Small intestine (tissue), 7 donors: Measurements from ENCODE around the gene SEC61A1. TPM values are rescaled to one million over a fixed set of nuclear protein-coding genes. Genes with fewer than 3 reads are reported as not detected.
A peak's percentile ranks its signal among the peaks of the same experiment; 100 is the strongest.

Experiments
- DNase-seq, 2 donors: peaks; one replicate each; pipeline versions ENCODE4 v3.0.0 to v3.0.0-alpha.2; 2013
- FAIRE-seq: peaks from 2 replicates; lab custom pipeline; 2012; peaks lifted over from hg19 to GRCh38; lab: Jason Lieb, UNC
- H3K27ac ChIP-seq, 3 donors: one replicate each; pipeline ENCODE4 v1.5.1; 2013; ENCODE audit warnings: low read length in 2 of 3, mild to moderate bottlenecking in 2 of 3, control low read depth in 1 of 3, inconsistent platforms in 1 of 3, low read depth in 1 of 3, moderate library complexity in 1 of 3
- H3K27me3 ChIP-seq, 3 donors: one replicate each; pipeline ENCODE4 v1.6.1; 2013; ENCODE audit warnings: low read length in 3 of 3, inconsistent platforms in 1 of 3; ENCODE audit not compliant: control insufficient read depth in 3 of 3, insufficient read depth in 3 of 3
- H3K36me3 ChIP-seq, 3 donors: one replicate each; pipeline ENCODE4 v1.6.1; 2013; ENCODE audit warnings: low read length in 3 of 3, inconsistent platforms in 1 of 3, low read depth in 1 of 3, mild to moderate bottlenecking in 1 of 3, moderate library complexity in 1 of 3; ENCODE audit not compliant: control insufficient read depth in 3 of 3, insufficient read depth in 2 of 3
- H3K4me1 ChIP-seq, 3 donors: one replicate each; pipeline ENCODE4 v1.6.1; 2013; ENCODE audit warnings: low read length in 2 of 3, inconsistent platforms in 1 of 3, low read depth in 1 of 3, mild to moderate bottlenecking in 1 of 3, moderate library complexity in 1 of 3; ENCODE audit not compliant: control insufficient read depth in 3 of 3, insufficient read depth in 2 of 3
- H3K4me3 ChIP-seq, 3 donors: one replicate each; pipeline ENCODE4 v1.5.1; 2013; ENCODE audit warnings: low read length in 3 of 3, control low read depth in 1 of 3, inconsistent platforms in 1 of 3, low read depth in 1 of 3, mild to moderate bottlenecking in 1 of 3, moderate library complexity in 1 of 3
- H3K9me3 ChIP-seq, 2 donors: one replicate each; pipeline ENCODE4 v1.6.1; 2013; ENCODE audit warnings: low read depth in 1 of 2, low read length in 1 of 2; ENCODE audit not compliant: control insufficient read depth in 2 of 2, insufficient read depth in 1 of 2
- WGBS, 3 donors: extraction: QIAGEN DNeasy Blood & Tissue Kit; methylation state at CpG; one replicate each; pipeline ENCODE4 v1.1.7; 2013; 5-methylcytosine and 5-hydroxymethylcytosine counted together
- polyA plus RNA-seq, 4 donors: library from polyadenylated mRNA; stranded (reverse) in 3 of 4; unstranded in 1 of 4; fragments of 200-250 nt in 3 of 4; fragments of 120-200 nt in 1 of 4; gene quantifications; one replicate each; pipeline versions ENCODE4 v1.2.1 to v1.2.3, GENCODE V29; 2013
- donor health status: healthy with polysubstance abuse.
- donor health status: control.
- donor health status: control.
- donor health status: Bipolar disorder and iron deficiency.
- donor health status: healthy.

Gene SEC61A1
- polyA plus RNA-seq, 4 donors = 52.1 to 203 (median 120) TPM

DNA sequence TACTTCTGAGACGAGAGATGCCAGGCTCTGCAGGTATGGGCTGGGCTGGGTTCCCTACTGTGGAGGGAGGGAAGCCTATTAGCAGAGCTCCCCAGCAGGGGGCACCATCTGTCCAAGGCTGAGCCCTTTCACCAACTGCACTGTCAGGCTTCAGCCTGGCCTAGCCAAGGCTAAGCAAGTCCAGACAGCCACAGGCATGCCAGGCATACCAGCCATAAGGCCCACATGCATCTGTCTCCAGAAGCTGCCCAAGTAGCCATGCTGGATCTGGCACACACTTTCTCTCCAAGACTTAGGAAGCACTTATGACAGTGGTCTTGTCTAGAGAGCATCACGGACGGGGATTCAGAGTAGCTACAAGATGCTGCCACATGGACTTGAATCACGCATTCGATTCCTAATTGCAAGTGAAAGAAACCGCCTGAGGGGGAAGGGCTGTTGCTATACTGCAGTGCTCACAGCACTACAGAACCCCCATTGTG is 43.0 kb downstream of the SEC61A1 start:
- DNase-seq = peak; percentile 76 to 85
- Histone ChIP-seq H3K4me3 (no peak overlapping the region), H3K27me3 (no peaks in the 10 kb centered on the region), H3K9me3 (no peaks in the 10 kb centered on the region), H3K27ac (no peak overlapping the region), H3K4me1 (peaks cover 0 to 17% (median 0%) of the 10 kb centered on the region in 3 donors), H3K36me3 (peaks cover 4 to 57% (median 14%) of the 10 kb centered on the region in 3 donors)
- WGBS, 3 donors = 65 to 88% (median 70%) methylated on average over 6 of the region's 6 CpGs
- no peak for FAIRE-seq

DNA sequence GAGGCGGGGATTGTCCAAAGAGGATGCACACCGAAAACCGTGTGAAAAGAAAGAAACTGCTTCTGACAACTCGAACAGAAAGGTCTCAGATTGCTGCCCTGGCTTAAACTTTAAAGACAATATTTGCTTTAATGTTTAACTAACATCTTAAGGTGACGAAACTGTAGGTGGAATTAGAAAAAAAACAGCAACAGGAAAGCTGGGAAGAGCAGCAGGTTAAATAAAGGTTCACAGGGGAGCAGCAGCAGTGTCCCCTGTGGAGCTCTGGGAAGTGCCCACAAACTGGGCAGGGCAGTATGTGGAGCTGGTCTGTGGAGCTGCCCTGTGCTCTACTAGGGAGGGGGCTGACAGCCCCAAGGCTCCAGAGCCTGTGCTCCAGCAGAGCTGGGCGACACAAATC is 46.0 kb downstream of the SEC61A1 start:
- WGBS, 3 donors = 68 to 81% (median 70%) methylated on average over 6 of the region's 6 CpGs
- FAIRE-seq (no peak), DNase-seq (peak in 1 of 2 donors; percentile 60)
- no peak overlapping the region for H3K4me3 ChIP-seq
- peaks cover 3 to 66% (median 20%) of the 10 kb centered on the region in 3 donors for H3K36me3 ChIP-seq
- no peaks in the 10 kb centered on the region for H3K27me3 ChIP-seq
- H3K4me1 ChIP-seq = peaks cover 0 to 17% (median 0%) of the 10 kb centered on the region in 3 donors
- no peaks in the 10 kb centered on the region for H3K9me3 ChIP-seq
- peak overlapping the region in 1 of 3 donors; percentile 6 for H3K27ac ChIP-seq

DNA sequence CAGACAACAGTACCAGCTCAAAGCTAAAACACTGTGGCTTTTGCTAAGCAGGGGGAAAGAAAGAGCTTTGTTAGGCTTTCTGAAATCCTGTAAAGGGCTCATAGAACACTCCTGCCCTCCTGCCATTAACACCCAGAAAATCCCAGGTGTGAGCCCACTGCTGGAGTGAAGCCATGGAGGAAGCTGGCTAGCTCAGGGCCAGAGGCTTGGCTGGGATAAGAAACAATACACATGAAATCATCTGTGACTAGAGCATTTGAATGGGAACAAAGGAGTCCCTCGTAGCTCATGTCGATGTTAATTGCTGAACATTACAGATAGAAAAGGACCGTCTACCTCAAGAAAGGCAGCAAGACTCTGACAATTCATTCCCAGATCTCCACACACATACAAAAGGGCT is 47.9 kb downstream of the SEC61A1 start:
- H3K27me3 ChIP-seq = no peaks in the 10 kb centered on the region
- no peak overlapping the region for H3K27ac ChIP-seq
- no peak for DNase-seq
- no peaks in the 10 kb centered on the region for H3K9me3 ChIP-seq
- no peak overlapping the region for H3K4me3 ChIP-seq
- H3K36me3 ChIP-seq = peaks cover 3 to 53% (median 20%) of the 10 kb centered on the region in 3 donors
- FAIRE-seq = no peak
- 91 to 96% (median 93%) methylated on average over 3 of the region's 3 CpGs for WGBS, 3 donors
- H3K4me1 ChIP-seq = peaks cover 0 to 17% (median 0%) of the 10 kb centered on the region in 3 donors

DNA sequence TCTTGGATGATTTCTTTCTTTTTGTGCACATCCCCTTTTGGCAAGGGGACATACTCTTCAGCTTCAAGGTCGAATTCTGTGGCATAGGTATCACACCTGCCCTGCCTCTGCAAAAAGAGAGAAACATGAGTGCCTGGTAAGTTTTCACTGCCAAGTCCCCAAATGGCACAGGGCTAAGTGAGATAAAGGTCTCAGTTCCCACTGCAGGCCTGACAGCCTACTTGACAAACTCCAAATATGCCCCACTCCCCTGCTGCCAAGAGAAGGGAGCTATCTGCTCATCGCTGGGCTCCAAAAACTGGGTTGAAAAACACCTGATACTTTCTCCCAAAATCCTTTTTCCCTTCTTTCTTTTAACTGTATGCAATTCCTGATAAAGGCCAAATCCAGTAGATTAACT is 48.4 kb downstream of the SEC61A1 start:
- Histone ChIP-seq H3K36me3 (peaks cover 3 to 48% (median 20%) of the 10 kb centered on the region in 3 donors), H3K4me3 (no peak overlapping the region), H3K9me3 (no peaks in the 10 kb centered on the region), H3K4me1 (peaks cover 0 to 17% (median 0%) of the 10 kb centered on the region in 3 donors), H3K27ac (no peak overlapping the region), H3K27me3 (no peaks in the 10 kb centered on the region)
- WGBS, 3 donors = 79 to 94% (median 92%) methylated on average over 2 of the region's 2 CpGs
- DNase-seq (no peak), FAIRE-seq (no peak)

DNA sequence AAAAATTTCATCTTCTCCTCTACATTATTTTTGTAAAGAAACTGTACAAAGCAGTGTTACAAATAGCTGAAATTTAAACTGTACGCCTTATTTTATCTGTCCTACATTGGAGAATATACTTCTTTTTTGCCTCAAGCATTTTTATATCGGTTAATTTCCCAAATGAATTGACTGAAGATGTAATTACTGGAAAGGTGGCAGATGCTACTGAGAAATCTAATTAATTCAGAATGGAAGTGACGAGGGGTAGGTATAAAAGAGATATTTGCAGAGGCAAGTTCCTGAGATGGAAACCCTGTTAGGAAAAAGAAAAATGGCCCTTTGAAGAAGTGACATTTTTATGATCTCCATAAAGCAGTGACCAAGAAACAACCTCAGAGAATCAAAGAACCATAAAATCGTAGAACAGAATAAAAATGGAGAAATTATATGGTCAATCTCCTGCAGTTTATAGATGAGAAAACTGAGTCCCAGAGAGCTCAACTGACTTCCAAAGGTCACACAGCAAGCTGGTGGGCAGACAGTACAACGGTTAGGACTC is 51.0 kb downstream of the SEC61A1 start:
- peaks cover 0 to 34% (median 17%) of the 10 kb centered on the region in 3 donors for H3K36me3 ChIP-seq
- FAIRE-seq = no peak

DNA sequence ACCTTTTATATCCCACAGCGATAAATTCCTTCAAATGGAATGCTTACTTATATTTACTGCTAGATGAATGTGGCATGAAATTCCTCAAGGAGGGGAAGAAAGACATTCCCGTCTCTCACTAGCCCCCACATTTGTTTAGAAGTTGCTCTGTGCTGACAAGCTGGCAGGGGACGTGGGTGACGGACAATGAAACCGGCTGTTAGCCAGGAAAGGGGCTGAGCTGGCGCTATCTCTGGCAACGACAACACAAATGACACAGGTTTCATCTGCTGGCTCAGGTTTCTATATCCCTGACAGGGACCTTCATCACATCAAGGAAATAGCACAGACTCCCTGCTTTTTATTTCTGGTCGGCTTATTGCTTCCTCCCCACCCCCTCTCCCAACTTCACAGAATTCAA is 55.6 kb downstream of the SEC61A1 start:
- no peaks in the 10 kb centered on the region for H3K27me3 ChIP-seq
- H3K27ac ChIP-seq = no peak overlapping the region
- no peak overlapping the region for H3K4me3 ChIP-seq
- FAIRE-seq (no peak), DNase-seq (no peak)
- H3K9me3 ChIP-seq = no peaks in the 10 kb centered on the region
- peaks cover 0 to 29% (median 2%) of the 10 kb centered on the region in 3 donors for H3K36me3 ChIP-seq
- WGBS, 3 donors = 84 to 92% (median 92%) methylated on average over 8 of the region's 8 CpGs
- no peaks in the 10 kb centered on the region for H3K4me1 ChIP-seq

More for the DNA sequence above, 51.0 kb downstream of the SEC61A1 start:
- no peak overlapping the region for H3K27ac ChIP-seq
- H3K4me1 ChIP-seq = peaks cover 0 to 10% (median 0%) of the 10 kb centered on the region in 3 donors
- no peaks in the 10 kb centered on the region for H3K9me3 ChIP-seq
- no peak for DNase-seq
- no peaks in the 10 kb centered on the region for H3K27me3 ChIP-seq
- no peak overlapping the region for H3K4me3 ChIP-seq
- WGBS, 3 donors = 89 to 94% (median 90%) methylated on average over 5 of the region's 5 CpGs

DNA sequence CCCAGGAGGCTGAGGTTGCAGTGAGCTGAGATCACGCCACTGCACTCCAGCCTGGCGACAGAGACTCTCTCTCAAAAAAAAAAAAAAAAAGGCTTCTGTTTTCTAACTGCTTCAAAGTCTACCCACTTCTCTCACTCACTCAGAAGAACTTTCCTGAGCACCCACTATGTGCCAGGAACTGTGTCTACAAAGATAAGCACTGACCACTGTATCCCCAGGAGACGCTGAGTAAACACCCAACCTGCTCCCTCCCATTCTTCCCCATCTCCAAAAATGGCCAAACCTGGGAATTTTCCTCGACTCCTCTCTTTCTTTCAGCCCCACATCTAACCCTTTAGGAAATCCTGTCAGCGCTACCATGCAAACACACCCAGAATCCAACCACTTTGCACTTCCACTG is 58.9 kb downstream of the SEC61A1 start:
- FAIRE-seq = no peak
- WGBS, 3 donors = 92 to 97% (median 94%) methylated on average over 5 of the region's 5 CpGs
- peaks cover 0 to 36% (median 2%) of the 10 kb centered on the region in 3 donors for H3K36me3 ChIP-seq

DNA sequence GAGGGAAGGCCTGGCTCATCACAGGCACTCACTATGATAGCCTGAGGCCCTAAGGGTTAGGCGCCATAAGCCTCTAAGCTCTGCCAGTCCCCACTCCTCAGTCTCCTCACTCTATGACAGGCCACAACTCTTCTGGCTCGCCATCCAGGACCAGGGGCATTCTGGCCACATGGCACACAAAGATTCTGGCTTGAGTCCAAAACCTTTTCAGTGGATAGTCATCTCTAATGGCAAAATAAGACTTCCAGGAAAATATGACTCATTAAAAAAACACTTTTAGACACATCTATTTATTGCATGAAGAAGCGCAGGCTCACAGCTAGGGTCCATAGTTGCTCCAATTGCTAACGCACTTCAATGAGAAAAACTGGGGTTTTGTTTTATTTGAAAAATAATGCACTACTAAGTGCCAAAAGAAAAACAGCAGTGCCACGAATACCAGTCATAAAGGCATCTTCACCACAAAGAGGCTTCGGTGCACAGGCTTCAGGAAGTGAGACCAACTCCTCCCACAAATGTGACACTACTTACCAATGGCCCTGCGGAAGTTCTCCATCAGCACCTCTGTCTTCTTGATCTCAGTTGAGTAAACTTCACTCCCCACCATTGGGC is 60.2 kb downstream of the SEC61A1 start:
- Histone ChIP-seq H3K27me3 (no peaks in the 10 kb centered on the region), H3K36me3 (peaks cover 0 to 34% (median 2%) of the 10 kb centered on the region in 3 donors), H3K4me3 (no peak overlapping the region), H3K9me3 (no peaks in the 10 kb centered on the region), H3K4me1 (no peaks in the 10 kb centered on the region), H3K27ac (peak overlapping the region in 1 of 3 donors; percentile 48)
- DNase-seq = no peak
- 82 to 94% (median 89%) methylated on average over 7 of the region's 7 CpGs for WGBS, 3 donors
- no peak for FAIRE-seq

More for the DNA sequence above, 58.9 kb downstream of the SEC61A1 start:
- no peak for DNase-seq
- no peak overlapping the region for H3K27ac ChIP-seq
- H3K27me3 ChIP-seq = no peaks in the 10 kb centered on the region
- no peak overlapping the region for H3K4me3 ChIP-seq
- H3K4me1 ChIP-seq = no peaks in the 10 kb centered on the region
- no peaks in the 10 kb centered on the region for H3K9me3 ChIP-seq
